Smooth muscle cell of the brain vasculature (primary cell): ENCODE results near the gene SYK.

Experiments
- DNase-seq: peaks from one replicate; pipeline ENCODE4 v3.0.0-alpha.2; 2012; ENCODE audit warnings: low read depth, low spot score

The SYK gene

DNA sequence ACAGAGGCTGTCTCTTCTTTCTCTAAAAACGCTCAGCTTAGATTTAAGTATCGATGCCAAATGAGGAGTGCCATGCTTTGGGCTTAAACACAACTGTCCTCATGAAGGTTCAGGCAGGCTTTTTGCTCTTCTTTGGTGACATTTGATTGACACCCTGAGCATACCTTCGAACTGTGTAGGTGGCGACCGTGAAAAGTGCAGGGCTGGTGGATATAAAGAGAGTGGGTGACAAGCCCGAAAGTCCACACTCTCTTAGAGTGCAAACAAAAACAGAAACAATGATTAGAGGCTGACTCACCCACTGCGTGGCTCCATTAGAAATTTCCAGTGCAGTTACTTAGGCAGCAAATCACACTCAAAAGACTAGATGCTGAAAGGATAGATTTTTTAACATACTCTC is 141.7 kb downstream of the SYK start:
- no peak for DNase-seq

- no peak for DNase-seq
Measured at GRCh38 chr9:90945336-90945735, 143.7 kb downstream of the SYK start.

DNA sequence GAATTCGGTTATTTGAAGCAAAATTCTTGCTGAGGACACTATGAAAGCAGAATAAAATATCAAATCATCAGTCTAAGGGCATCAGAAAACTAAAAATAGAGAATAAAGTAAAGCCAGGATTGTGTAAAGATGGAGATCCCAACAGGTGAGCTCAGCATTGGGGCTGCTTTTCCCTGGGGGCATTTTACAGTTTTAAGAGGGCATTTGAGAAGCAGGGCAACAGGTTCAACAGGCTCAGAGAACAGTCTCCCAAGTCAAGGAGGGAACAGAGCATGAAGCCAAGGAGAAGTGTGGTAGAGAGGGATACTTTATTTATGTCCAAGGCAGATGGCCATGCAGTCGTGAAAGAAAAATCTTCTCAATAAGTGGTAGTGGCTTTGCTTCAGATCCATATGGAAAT is 145.4 kb downstream of the SYK start:
- no peak for DNase-seq
